Heart right ventricle (tissue), 16 donors: ENCODE results near the gene DPP10. TPM values are rescaled to one million over a fixed set of nuclear protein-coding genes. Genes with fewer than 3 reads are reported as not detected.

Experiments used
- ATAC-seq, 8 donors: fragments of 200-7000 bp; cut with Tn5 transposase; one replicate each; pipeline ENCODE4 v1.9.1; 2020; ENCODE audit warnings: mild to moderate bottlenecking in 8 of 8, moderate library complexity in 8 of 8, moderate number of reproducible peaks in 1 of 8
- DNase-seq, 2 donors: peaks; one replicate each; pipeline ENCODE4 v3.0.0-alpha.2; 2020
- H3K27ac ChIP-seq, 10 donors: fragments of 200-600 bp; sonication (generic) in 2 of 10; one replicate each; pipeline versions ENCODE4 v1.5.0 to v1.8.0; 2020 to 2022; ENCODE audit warnings: mild to moderate bottlenecking in 3 of 10
- H3K27me3 ChIP-seq, 7 donors: fragments of 200-600 bp; one replicate each; pipeline ENCODE4 v1.8.0; 2021 to 2022; ENCODE audit warnings: mild to moderate bottlenecking in 2 of 7
- H3K36me3 ChIP-seq, 9 donors: fragments of 200-600 bp; sonication (generic) in 1 of 9; one replicate each; pipeline versions ENCODE4 v1.5.0 to v1.8.0; 2020 to 2022; ENCODE audit warnings: mild to moderate bottlenecking in 2 of 9
- H3K4me1 ChIP-seq, 9 donors: fragments of 200-600 bp; sonication (generic) in 1 of 9; one replicate each; pipeline versions ENCODE4 v1.5.0 to v1.8.0; 2020 to 2022; ENCODE audit warnings: mild to moderate bottlenecking in 4 of 9
- H3K4me3 ChIP-seq, 10 donors: fragments of 200-600 bp; sonication (generic) in 2 of 10; one replicate each; pipeline versions ENCODE4 v1.5.0 to v1.8.0; 2020 to 2022; ENCODE audit warnings: mild to moderate bottlenecking in 7 of 10, moderate library complexity in 2 of 10
- H3K9me3 ChIP-seq, 11 donors: fragments of 200-600 bp in 10 of 11; sonication (generic) in 2 of 11; one replicate each; pipeline versions ENCODE4 v1.5.0 to v1.8.0; 2013 to 2022; ENCODE audit warnings: mild to moderate bottlenecking in 2 of 11, control low read depth in 1 of 11, moderate library complexity in 1 of 11
- CTCF ChIP-seq, 9 donors: fragments of 200-600 bp; sonication (generic) in 2 of 9; IDR thresholded peaks; one replicate each; pipeline versions ENCODE4 v1.5.0 to v1.8.0; 2021 to 2022; ENCODE audit warnings: antibody characterized with exemption in 9 of 9, mild to moderate bottlenecking in 5 of 9, moderate library complexity in 1 of 9
- WGBS, 2 donors: extraction: QIAGEN DNeasy Blood & Tissue Kit; methylation state at CpG; one replicate each; pipeline ENCODE4 v1.1.7; 2013; ENCODE audit warnings: inconsistent platforms in 1 of 2; 5-methylcytosine and 5-hydroxymethylcytosine counted together
- intact Hi-C, 10 donors: fragments of 100-400 bp; cut with DNase I; formaldehyde crosslinking; loops; one replicate each; pipeline versions ENCODE4 v1.11.1 to v1.14.2; 2022
- polyA plus RNA-seq, 2 donors: library from polyadenylated mRNA; stranded (reverse); fragments of 200-250 nt; gene quantifications; one replicate each; pipeline ENCODE4 v1.2.3, GENCODE V29; 2013
- total RNA-seq, 10 donors: library from RNA; stranded (reverse); fragmentation: NEBNext Ultra II Directional in 3 of 10; extraction: Animal tissue kit (Norgen Biotek cat#: 25700) in 3 of 10; gene quantifications; one replicate each; pipeline versions ENCODE4 v1.2.1 to v1.2.4, GENCODE V29; 2021 to 2023
- donor health status: Arrhythmogenic right ventricular cardiomyopathy.
- donor health status: ischemic (EF 13 %, LVEDD 7.1; RV severe dilation, severe dysfunction).
- donor health status: healthy with polysubstance abuse.
- donor health status: DM: no; HTN: yes; CAD: no.
- donor health status: DM: no; HTN: no; CAD: no.
- donor health status: ischemic (EF 25% LVEDD 6.9; RV normal size, moderate dysfunction).
- donor health status: ischemic (EF 25% LVEDD 5.7; RV mildly dilated, moderate dysfunction).
- donor health status: healthy.
- donor health status: DM: yes; HTN: yes; CAD: no.
- donor health status: Ischemic cardiomyopathy.
- donor health status: ischemic (EF 35%, LVEDD 5.7; RV mildly dilated, moderate dysfunction).
- donor health status: nonischemic (EF 11% LVEDD 7.7; RV severe dilation, severe dysfunction).
- donor health status: DM: yes; HTN: yes; CAD: no.
- donor health status: PGD.
- donor health status: ischemic (EF 29% LVEDD 5.4; RV normal size, mild dysfunction).
- donor health status: nonischemic (EF 23%, LVEDD 6.1; RV moderate dilation, normal function).

Gene DPP10
- total and polyA plus RNA-seq, 12 donors = 0.15 to 0.49 (median 0.38) TPM; not detected in 9

DNA sequence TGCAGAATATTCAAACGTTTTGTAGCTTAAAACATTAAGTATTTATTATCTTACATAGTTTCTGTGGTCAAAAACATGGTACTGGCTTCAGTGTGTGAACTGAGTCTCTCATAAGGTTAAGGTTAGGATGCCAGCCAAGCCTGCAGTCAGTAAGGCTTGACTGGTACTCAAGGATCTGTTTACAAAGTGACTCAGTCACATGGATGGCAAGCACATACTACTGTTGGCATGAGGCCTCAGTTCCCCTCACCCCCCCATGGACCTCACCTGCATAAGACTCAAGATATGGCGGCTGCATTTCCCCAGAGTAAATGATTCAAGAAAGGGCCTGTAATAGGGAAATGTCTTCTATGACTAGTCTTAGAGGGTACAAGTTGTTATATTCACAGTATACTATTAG lies 1167.5 kb downstream of the DPP10 start:
- no peak for ATAC-seq
- 56 to 71% methylated on average over 2 of the region's 2 CpGs for WGBS, 2 donors

GRCh38 chr2:115610888-115611287 lies 1168.4 kb downstream of the DPP10 start:
- Histone ChIP-seq H3K4me1 (no peaks in the 10 kb centered on the region), H3K27me3 (no peaks in the 10 kb centered on the region), H3K36me3 (no peaks in the 10 kb centered on the region), H3K9me3 (no peaks in the 10 kb centered on the region), H3K27ac (no peak overlapping the region), H3K4me3 (no peak overlapping the region)
- intact Hi-C loops = no loop called here
- 85 to 87% methylated on average over 3 of the region's 3 CpGs for WGBS, 2 donors
- TF ChIP-seq CTCF (IDR thresholded peaks at IDR 0.05) = no peak
- DNase-seq = no peak
- ATAC-seq = no peak

More for the DNA sequence above, 1167.5 kb downstream of the DPP10 start:
- no peaks in the 10 kb centered on the region for H3K27me3 ChIP-seq
- no peaks in the 10 kb centered on the region for H3K4me1 ChIP-seq
- intact Hi-C loops = no loop called here
- no peak for TF ChIP-seq CTCF (IDR thresholded peaks at IDR 0.05)
- no peaks in the 10 kb centered on the region for H3K36me3 ChIP-seq
- no peak for DNase-seq
- H3K27ac ChIP-seq = no peak overlapping the region
- no peak overlapping the region for H3K4me3 ChIP-seq
- no peaks in the 10 kb centered on the region for H3K9me3 ChIP-seq

GRCh38 chr2:115624332-115624731 lies 1181.9 kb downstream of the DPP10 start:
- H3K27ac ChIP-seq = no peak overlapping the region
- DNase-seq (no peak), ATAC-seq (no peak)
- no peaks in the 10 kb centered on the region for H3K4me1 ChIP-seq
- TF ChIP-seq CTCF (IDR thresholded peaks at IDR 0.05) = no peak
- no peaks in the 10 kb centered on the region for H3K36me3 ChIP-seq
- intact Hi-C loops = no loop called here
- no peak overlapping the region for H3K4me3 ChIP-seq
- H3K27me3 ChIP-seq = no peaks in the 10 kb centered on the region
- WGBS, 2 donors = 50 to 60% methylated on average over 4 of the region's 4 CpGs
- peaks cover 0 to 15% (median 0%) of the 10 kb centered on the region in 11 donors for H3K9me3 ChIP-seq

DNA sequence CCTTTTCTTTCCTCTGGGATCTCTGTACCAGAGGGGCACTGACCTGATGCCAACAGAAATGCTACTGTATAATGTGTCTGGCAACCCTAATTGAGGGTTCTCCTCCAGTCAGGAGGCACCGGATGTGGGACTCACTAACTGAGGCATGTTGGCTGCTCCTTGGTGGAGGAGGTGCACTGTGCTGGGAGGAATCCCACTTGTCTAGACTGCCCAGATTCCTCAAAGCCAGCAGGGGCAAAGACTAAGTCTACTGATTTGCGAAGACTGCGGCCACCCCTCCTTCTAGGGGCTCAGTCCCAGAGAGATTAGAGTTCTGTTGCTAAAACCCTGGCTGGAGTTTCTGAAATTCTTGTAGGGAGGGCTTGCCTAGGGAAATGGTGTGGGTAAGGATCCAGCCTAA lies 1192.1 kb downstream of the DPP10 start:
- intact Hi-C loops = no loop called here
- no peak for TF ChIP-seq CTCF (IDR thresholded peaks at IDR 0.05)
- DNase-seq (no peak), ATAC-seq (no peak)
- Histone ChIP-seq H3K9me3 (peaks cover 0 to 38% (median 9%) of the 10 kb centered on the region in 11 donors), H3K4me3 (no peak overlapping the region), H3K27ac (no peak overlapping the region), H3K27me3 (no peaks in the 10 kb centered on the region), H3K36me3 (no peaks in the 10 kb centered on the region), H3K4me1 (no peaks in the 10 kb centered on the region)
- WGBS, 2 donors = 87 to 93% methylated on average over 3 of the region's 3 CpGs
